ENCODE data around the gene FAM193B. TPM values are rescaled to one million over a fixed set of nuclear protein-coding genes. Genes with fewer than 3 reads are reported as not detected.

The FAM193B gene
- polyA plus RNA-seq, 1 experiment = 31.9 TPM

GRCh38 chr5:177507596-177508220, 46.7 kb downstream of the FAM193B start:
- CTCF ChIA-PET = interaction anchor here (0.7 to 1.8 kb wide), 4 partner anchors 8 to 53 kb away, joined by 4 to 6 read pairs (median 4); no protein-coding TSS in a partner anchor
- H3K36me3 ChIP-seq (ENCODE audit: control insufficient read depth, insufficient read depth, low read length) = peaks cover 23% of the 10 kb centered on the region
- no peak for TF ChIP-seq CTCF (IDR thresholded peaks at IDR 0.05; ENCODE audit: insufficient read depth, low read depth, low read length)
- H3K4me3 ChIP-seq (ENCODE audit: low read depth, low read length) = no peak overlapping the region
- no peak for DNase-seq (ENCODE audit: low read depth)
- no peaks in the 10 kb centered on the region for H3K27me3 ChIP-seq (ENCODE audit: control insufficient read depth, insufficient read depth, low read length)
- POLR2A ChIA-PET = interaction anchor here (0.5 kb wide), 1 partner anchor 494 kb away, joined by 6 read pairs; no protein-coding TSS in a partner anchor

- no peaks in the 10 kb centered on the region for H3K27me3 ChIP-seq (ENCODE audit: control insufficient read depth, insufficient read depth, low read length)
- no peak for DNase-seq (ENCODE audit: low read depth)
- TF ChIP-seq CTCF (IDR thresholded peaks at IDR 0.05; ENCODE audit: insufficient read depth, low read depth, low read length) = 0 out of 2 replicates have a peak, but pooled peaks have one; percentile 21
- H3K4me3 ChIP-seq (ENCODE audit: low read depth, low read length) = no peak overlapping the region
- ChIA-PET POLR2A (interaction anchor here (0.5 kb wide), 1 partner anchor 493 kb away, joined by 6 read pairs; no protein-coding TSS in a partner anchor), CTCF (interaction anchor here (0.6 to 1.5 kb wide), 5 partner anchors 9 to 373 kb away, joined by 3 to 5 read pairs (median 4); no protein-coding TSS in a partner anchor)
- peaks cover 18% of the 10 kb centered on the region for H3K36me3 ChIP-seq (ENCODE audit: control insufficient read depth, insufficient read depth, low read length)
Observed at GRCh38 chr5:177507165-177507564, 47.2 kb downstream of the FAM193B start.

GRCh38 chr5:177505075-177505474, 49.3 kb downstream of the FAM193B start:
- POLR2A ChIA-PET = no interaction called here
- TF ChIP-seq CTCF (IDR thresholded peaks at IDR 0.05; ENCODE audit: insufficient read depth, low read depth, low read length) = no peak
- no peak overlapping the region for H3K4me3 ChIP-seq (ENCODE audit: low read depth, low read length)
- H3K27me3 ChIP-seq (ENCODE audit: control insufficient read depth, insufficient read depth, low read length) = no peaks in the 10 kb centered on the region
- no peak for DNase-seq (ENCODE audit: low read depth)
- CTCF ChIA-PET = interaction anchor here (1.0 to 1.3 kb wide), 2 partner anchors 11 to 195 kb away, joined by 3 read pairs; no protein-coding TSS in a partner anchor
- H3K36me3 ChIP-seq (ENCODE audit: control insufficient read depth, insufficient read depth, low read length) = no peaks in the 10 kb centered on the region; the same call in 1 of the 2 replicates

- no peak overlapping the region for H3K4me3 ChIP-seq (ENCODE audit: low read depth, low read length)
- CTCF ChIA-PET = interaction anchor here (1.0 to 1.3 kb wide), 2 partner anchors 12 kb away, joined by 3 read pairs; no protein-coding TSS in a partner anchor
- no peak for DNase-seq (ENCODE audit: low read depth)
- no peak for TF ChIP-seq CTCF (IDR thresholded peaks at IDR 0.05; ENCODE audit: insufficient read depth, low read depth, low read length)
- POLR2A ChIA-PET = no interaction called here
- H3K27me3 ChIP-seq (ENCODE audit: control insufficient read depth, insufficient read depth, low read length) = no peaks in the 10 kb centered on the region
- no peaks in the 10 kb centered on the region; the same call in 1 of the 2 replicates for H3K36me3 ChIP-seq (ENCODE audit: control insufficient read depth, insufficient read depth, low read length)
Observed at GRCh38 chr5:177504086-177505056, 50.0 kb downstream of the FAM193B start.
